ENCODE data around the gene LAIR1.
"Not testable (repeated sequence)": the region's sequence is repeated elsewhere in the genome, so short reads cannot be mapped to it uniquely, and the experiment has no call there.

The LAIR1 gene

DNA sequence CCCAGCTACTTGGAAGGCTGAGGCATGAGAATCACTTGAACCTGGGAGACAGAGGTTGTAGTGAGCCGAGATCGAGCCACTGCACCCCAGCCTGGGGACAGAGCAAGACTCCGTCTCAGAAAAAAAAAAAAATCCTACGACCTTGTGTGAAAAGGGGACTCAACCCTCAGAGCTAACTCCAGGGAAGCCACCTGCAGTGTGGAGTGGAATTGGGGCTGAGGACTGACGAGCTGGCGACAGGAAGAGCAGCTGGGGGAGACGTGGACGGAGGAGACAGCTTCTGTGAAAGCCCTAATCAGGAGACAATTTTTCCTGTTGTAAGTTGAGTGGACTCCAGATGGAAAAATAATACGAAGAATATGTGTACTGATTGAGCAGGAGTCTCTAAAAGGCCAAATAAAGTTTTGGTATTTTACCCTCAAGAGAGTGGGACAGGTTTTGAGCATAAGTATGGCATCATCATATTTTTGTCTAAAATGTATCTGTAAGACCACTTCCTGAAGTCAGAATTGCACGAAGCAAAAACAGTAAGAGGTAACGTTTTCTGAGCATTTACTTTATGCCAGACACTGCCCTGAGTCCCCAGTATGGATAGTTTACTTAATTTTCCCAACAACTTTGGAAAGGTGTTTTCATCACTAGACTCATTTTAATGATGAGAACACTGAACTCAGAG is 12.0 kb upstream of the LAIR1 start:
- TF ChIP-seq, protein P1, sequence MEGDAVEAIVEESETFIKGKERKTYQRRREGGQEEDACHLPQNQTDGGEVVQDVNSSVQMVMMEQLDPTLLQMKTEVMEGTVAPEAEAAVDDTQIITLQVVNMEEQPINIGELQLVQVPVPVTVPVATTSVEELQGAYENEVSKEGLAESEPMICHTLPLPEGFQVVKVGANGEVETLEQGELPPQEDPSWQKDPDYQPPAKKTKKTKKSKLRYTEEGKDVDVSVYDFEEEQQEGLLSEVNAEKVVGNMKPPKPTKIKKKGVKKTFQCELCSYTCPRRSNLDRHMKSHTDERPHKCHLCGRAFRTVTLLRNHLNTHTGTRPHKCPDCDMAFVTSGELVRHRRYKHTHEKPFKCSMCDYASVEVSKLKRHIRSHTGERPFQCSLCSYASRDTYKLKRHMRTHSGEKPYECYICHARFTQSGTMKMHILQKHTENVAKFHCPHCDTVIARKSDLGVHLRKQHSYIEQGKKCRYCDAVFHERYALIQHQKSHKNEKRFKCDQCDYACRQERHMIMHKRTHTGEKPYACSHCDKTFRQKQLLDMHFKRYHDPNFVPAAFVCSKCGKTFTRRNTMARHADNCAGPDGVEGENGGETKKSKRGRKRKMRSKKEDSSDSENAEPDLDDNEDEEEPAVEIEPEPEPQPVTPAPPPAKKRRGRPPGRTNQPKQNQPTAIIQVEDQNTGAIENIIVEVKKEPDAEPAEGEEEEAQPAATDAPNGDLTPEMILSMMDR (IDR thresholded peaks at IDR 0.05), result no peak
- Histone ChIP-seq H3K27me3 (peaks cover 0 to 4% of the 10 kb centered on the region in 2 donors), H3K9me3 (no peaks in the 10 kb centered on the region), H3K27ac (no peak overlapping the region), H3K36me3 (no peaks in the 10 kb centered on the region), H3K4me1 (no peaks in the 10 kb centered on the region), H3K4me3 (no peak overlapping the region)
- intact Hi-C loops (cut with DNase I; ENCODE audit: low total_unique reads), result no loop called here
- no peak for DNase-seq

DNA sequence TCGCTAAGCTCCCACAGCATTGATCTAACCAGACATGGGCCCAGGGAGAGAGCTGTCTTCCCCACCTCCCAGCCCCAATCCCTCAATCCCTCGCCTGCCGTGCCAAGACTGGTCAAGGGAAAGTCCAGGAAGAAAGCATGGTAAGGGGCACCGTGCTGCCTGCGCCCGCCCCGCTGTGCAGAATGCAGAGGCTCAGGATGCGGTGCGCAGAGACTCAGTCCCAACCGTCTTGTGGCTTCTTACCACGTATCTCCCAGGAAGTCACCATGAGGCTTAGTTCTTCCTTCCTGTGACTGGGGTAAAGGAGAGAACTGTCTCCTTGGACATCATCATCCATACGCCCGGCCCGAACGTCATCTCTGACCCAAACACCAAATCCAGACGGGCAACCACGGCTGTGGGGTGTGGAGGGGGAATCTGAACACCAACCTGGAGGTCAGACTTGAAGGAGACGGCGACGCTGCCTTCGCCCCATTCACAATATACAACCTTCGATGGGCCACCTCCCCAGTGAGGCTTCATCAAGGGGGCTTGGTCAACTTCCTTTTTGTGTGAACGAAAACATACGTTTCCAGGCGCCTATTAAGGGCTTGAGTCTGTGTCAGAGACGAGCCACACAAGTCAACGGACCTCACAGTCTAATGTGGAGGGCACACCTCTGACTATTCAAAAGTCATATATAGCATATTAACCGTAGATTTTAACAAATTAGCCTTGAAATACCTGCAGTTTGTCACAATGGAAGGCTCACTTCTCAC is 10.6 kb upstream of the LAIR1 start:
- H3K27me3 ChIP-seq; H3K9me3 ChIP-seq; intact Hi-C loops (cut with DNase I; ENCODE audit: low total_unique reads); H3K36me3 ChIP-seq; DNase-seq; H3K27ac ChIP-seq; H3K4me3 ChIP-seq; H3K4me1 ChIP-seq: not testable (repeated sequence)

DNA sequence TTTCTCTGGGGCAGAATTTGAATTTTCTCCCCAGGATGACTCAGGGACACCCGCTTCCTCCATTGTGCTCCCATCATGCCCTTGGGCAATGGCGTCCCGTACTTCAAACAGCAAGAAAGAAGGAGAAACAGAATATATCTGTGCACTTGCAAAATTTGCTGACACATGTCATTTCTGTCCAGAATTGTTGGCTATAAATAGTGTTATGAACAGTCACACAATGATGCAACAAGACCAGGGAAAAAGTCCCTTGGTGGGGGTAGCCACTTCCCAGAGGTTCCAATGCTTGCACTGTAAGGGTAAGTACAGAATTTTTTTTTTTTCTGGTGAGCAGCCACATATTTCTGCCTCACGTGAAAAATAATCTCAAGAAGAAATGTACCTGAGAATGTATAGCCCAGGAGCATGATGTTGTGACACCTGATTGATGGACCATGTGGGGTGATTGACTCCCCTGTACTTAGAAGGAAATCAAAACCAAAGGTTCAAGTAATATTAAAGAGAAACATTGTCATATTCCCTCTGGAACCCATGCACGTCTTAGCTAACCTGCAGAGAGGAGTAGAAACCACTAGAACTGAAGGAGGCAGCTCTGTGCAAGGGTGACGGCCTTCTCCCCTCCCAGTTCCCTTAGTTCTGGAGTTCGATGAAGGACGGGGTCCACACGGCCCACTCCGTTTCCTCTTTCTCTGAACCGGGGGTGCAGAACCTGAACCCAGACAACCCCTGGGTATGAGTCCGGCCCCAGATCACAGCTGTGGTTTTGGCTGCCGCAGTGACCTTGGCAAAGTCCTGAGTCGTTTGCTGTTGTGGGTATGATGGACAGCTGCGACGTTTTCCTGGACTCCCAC is 9.3 kb upstream of the LAIR1 start:
- TF ChIP-seq, protein P1 (IDR thresholded peaks at IDR 0.05), result no peak
- H3K36me3 ChIP-seq, result no peaks in the 10 kb centered on the region
- H3K4me1 ChIP-seq, result no peaks in the 10 kb centered on the region
- peak in 1 of 2 donors; percentile 46 for DNase-seq
- intact Hi-C loops (cut with DNase I; ENCODE audit: low total_unique reads), result no loop called here
- no peak overlapping the region for H3K4me3 ChIP-seq
- no peak overlapping the region for H3K27ac ChIP-seq
- no peaks in the 10 kb centered on the region for H3K9me3 ChIP-seq
- peaks cover 0 to 4% of the 10 kb centered on the region in 2 donors for H3K27me3 ChIP-seq

DNA sequence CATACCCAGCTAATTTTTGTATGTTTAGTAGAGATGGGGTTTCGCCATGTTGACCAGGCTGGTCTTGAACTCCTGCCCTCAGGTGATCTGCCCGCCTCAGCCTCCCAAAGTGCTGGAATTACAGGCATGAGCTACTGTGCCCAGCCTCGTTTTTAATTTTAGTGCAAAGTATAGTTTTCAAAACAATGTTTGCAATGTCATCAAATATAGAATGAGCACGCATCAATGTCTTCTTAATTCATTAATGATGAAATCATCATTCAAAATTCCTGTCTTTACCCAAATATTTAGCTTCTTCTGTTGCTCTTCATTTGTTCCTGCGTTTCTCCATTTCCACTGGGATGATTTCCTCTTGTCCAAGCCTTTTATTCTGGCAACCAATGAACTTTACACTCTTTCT is 6.7 kb upstream of the LAIR1 start:
- H3K9me3 ChIP-seq; DNase-seq; H3K36me3 ChIP-seq; H3K4me3 ChIP-seq; intact Hi-C loops (cut with DNase I; ENCODE audit: low total_unique reads); H3K27me3 ChIP-seq; H3K4me1 ChIP-seq; H3K27ac ChIP-seq: not testable (repeated sequence)

DNA sequence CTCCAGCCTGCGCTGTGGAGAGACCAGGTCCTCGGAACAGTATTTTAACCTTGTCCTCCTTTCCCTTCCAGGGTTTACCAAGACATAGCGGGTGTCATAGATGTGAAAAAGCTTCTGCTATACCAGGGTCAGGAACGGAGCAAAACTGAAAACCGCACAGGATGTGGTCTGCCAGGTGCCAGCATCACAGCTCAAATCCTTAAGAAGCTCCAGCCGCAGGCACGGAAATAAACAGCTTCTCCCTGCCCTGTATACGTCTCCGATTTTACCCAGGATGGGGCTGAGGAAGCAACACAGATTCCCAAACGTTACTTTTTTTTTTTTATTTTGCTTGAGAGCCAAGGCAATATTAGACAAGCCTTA is 5.7 kb upstream of the LAIR1 start:
- H3K36me3 ChIP-seq; intact Hi-C loops (cut with DNase I; ENCODE audit: low total_unique reads); H3K27me3 ChIP-seq; H3K27ac ChIP-seq; H3K9me3 ChIP-seq; H3K4me3 ChIP-seq; DNase-seq; H3K4me1 ChIP-seq: not testable (repeated sequence)

DNA sequence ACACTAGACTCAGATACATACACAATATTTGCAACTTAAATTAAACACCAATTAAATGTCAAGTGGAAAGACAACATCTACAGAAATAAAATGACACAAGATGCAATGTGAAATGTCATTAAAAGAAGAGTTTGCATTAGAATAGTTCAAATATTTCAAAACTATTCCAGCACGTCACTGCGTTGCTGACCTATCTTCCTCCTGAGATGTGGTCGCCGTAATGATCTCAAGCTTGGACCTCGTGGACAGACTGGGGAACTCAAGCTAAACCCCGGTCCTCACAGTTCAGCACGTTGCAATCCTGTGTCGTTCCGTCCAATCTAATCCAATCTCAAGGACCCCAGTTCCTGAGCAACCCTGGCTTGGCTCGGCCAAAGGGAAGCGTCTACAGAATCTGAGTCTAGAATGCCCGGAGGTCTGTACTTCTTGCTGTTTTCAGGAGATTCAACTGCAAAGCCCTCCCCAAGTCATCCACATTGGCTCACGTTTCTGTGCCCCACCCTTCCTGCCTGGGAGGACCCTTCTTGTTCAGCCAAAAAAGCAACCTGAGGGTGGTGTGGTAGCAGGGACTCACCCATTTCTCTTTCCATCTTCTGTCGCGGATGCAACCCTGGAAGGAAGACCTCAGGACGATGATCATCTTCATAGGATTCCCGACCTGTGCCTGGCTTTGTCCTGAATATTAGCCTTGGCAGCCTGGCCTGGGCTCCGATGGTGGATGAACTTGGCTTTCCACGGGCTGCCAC is 5.1 kb upstream of the LAIR1 start:
- H3K9me3 ChIP-seq; H3K27ac ChIP-seq; H3K4me3 ChIP-seq; H3K27me3 ChIP-seq; H3K36me3 ChIP-seq; intact Hi-C loops (cut with DNase I; ENCODE audit: low total_unique reads); H3K4me1 ChIP-seq; DNase-seq: not testable (repeated sequence)

DNA sequence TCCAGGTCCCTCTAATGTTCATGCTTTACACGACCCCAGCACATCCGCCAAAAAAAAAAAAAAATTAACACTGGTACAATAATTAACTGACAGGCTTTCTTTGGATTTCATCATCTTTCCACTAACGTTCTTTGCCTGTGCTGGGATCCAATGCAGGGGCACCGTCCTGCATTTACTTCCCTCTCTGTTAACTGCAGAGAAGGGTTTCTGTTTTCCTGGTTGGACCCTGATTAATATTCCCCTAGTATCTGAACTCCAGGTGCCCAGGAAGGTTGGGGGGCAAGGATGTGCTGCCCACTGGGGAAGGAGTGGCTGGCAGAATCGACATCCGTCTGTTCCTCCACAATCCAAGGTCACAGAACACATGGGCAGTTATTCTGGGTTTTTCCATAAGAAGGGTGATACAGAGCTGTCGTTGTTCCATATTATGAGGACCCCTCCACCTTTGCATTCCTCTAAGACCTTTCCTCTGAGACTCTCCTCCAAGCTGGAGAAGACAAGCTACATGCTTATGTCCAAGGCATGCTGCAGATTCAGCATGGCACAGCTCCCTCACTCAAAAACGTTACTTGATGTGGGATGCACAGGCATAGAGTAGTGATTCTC is 4.5 kb upstream of the LAIR1 start:
- no peak for DNase-seq
- Histone ChIP-seq H3K4me3 (no peak overlapping the region), H3K36me3 (no peaks in the 10 kb centered on the region), H3K27ac (no peak overlapping the region), H3K9me3 (no peaks in the 10 kb centered on the region), H3K27me3 (peaks cover 0 to 4% of the 10 kb centered on the region in 2 donors), H3K4me1 (no peaks in the 10 kb centered on the region)
- TF ChIP-seq, protein P1 (IDR thresholded peaks at IDR 0.05), result no peak
- intact Hi-C loops (cut with DNase I; ENCODE audit: low total_unique reads), result no loop called here
